HG03558 (cell line): ENCODE data around the gene PHF13.
"Not testable (repeated sequence)": the region's sequence is repeated elsewhere in the genome, so short reads cannot be mapped to it uniquely, and the experiment has no call there.

Experiments used
- ATAC-seq: cut with Tn5 transposase; IDR thresholded peaks from one replicate; pipeline ENCODE4 v1.9.1; 2021; ENCODE audit warnings: moderate number of reproducible peaks; ENCODE audit not compliant: unreplicated experiment; ENCODE audit errors: extremely low read depth

Gene PHF13

GRCh38 chr1:6653436-6654290, 40.1 kb downstream of the PHF13 start:
- ATAC-seq: no peak

GRCh38 chr1:6657138-6657537, 43.6 kb downstream of the PHF13 start:
- ATAC-seq: no peak

GRCh38 chr1:6658359-6659060, 45.0 kb downstream of the PHF13 start:
- no peak for ATAC-seq

- ATAC-seq: no peak
These were observed 47.0 kb downstream of the PHF13 start for GRCh38 chr1:6660415-6661049.

- not testable (repeated sequence) for ATAC-seq
These were observed 48.9 kb downstream of the PHF13 start for GRCh38 chr1:6662468-6662867.

GRCh38 chr1:6666696-6667095, 53.2 kb downstream of the PHF13 start:
- ATAC-seq: no peak

- ATAC-seq: no peak
These were observed 53.6 kb downstream of the PHF13 start for GRCh38 chr1:6667139-6667538.

GRCh38 chr1:6668503-6668902, 55.0 kb downstream of the PHF13 start:
- no peak for ATAC-seq

GRCh38 chr1:6672558-6672957, 59.0 kb downstream of the PHF13 start:
- no peak for ATAC-seq
